ENCODE data around the gene TM6SF1.
"Not testable (repeated sequence)": the region's sequence is repeated elsewhere in the genome, so short reads cannot be mapped to it uniquely, and the experiment has no call there.

TM6SF1 gene

GRCh38 chr15:83106994-83107840 lies at the start of gene TM6SF1:
Gene TM6SF1, plus strand, starts transcription at chr15:83107645. Its CDS starts 36 bp downstream, at chr15:83107681.
- DNase-seq = no peak

GRCh38 chr15:83057696-83058376 lies 49.6 kb upstream of the TM6SF1 start:
- DNase-seq = no peak

GRCh38 chr15:83061680-83062079 lies 45.8 kb upstream of the TM6SF1 start:
- no peak for DNase-seq

- DNase-seq = no peak
Measured at GRCh38 chr15:83062768-83063180, 44.7 kb upstream of the TM6SF1 start.

- no peak for DNase-seq
Measured at GRCh38 chr15:83063551-83063950, 43.9 kb upstream of the TM6SF1 start.

- no peak for DNase-seq
Measured at GRCh38 chr15:83064859-83065258, 42.6 kb upstream of the TM6SF1 start.

GRCh38 chr15:83065431-83065830 lies 42.0 kb upstream of the TM6SF1 start:
- no peak for DNase-seq

GRCh38 chr15:83066034-83066733 lies 41.3 kb upstream of the TM6SF1 start:
- no peak for DNase-seq

- DNase-seq = peak; percentile 92
Measured at GRCh38 chr15:83066734-83067637, 40.5 kb upstream of the TM6SF1 start, which contains the start of gene BTBD1. Gene BTBD1, minus strand, starts transcription at chr15:83067252. Its CDS starts 101 bp downstream, at chr15:83067151.

GRCh38 chr15:83067638-83067962 lies 39.8 kb upstream of the TM6SF1 start:
- DNase-seq = no peak

GRCh38 chr15:83068054-83068453 lies 39.4 kb upstream of the TM6SF1 start:
- DNase-seq = no peak

GRCh38 chr15:83069211-83069642 lies 38.2 kb upstream of the TM6SF1 start:
- DNase-seq = peak; percentile 72

GRCh38 chr15:83077491-83078230 lies 29.8 kb upstream of the TM6SF1 start:
- DNase-seq = no peak

GRCh38 chr15:83078712-83079111 lies 28.7 kb upstream of the TM6SF1 start:
- DNase-seq = no peak

- no peak for DNase-seq
Measured at GRCh38 chr15:83081256-83082014, 26.0 kb upstream of the TM6SF1 start.

GRCh38 chr15:83082730-83083386 lies 24.6 kb upstream of the TM6SF1 start:
- DNase-seq = no peak

- DNase-seq = not testable (repeated sequence)
Measured at GRCh38 chr15:83085461-83085860, 22.0 kb upstream of the TM6SF1 start.

- DNase-seq = not testable (repeated sequence)
Measured at GRCh38 chr15:83085864-83086552, 21.4 kb upstream of the TM6SF1 start.

- no peak for DNase-seq
Measured at GRCh38 chr15:83087576-83087975, 19.9 kb upstream of the TM6SF1 start.

- no peak for DNase-seq
Measured at GRCh38 chr15:83088876-83089275, 18.6 kb upstream of the TM6SF1 start.

All from T1000 (cell line).